Peyer's patch (tissue), 4 donors: ENCODE data around the gene PRSS53. TPM values are rescaled to one million over a fixed set of nuclear protein-coding genes. Genes with fewer than 3 reads are reported as not detected.

Source experiments
- DNase-seq, 3 donors: peaks; one replicate each; pipeline ENCODE4 v3.0.0-alpha.2; 2017 to 2019
- H3K27ac ChIP-seq, 4 donors: fragments of 200-600 bp; sonication (generic); one replicate each; pipeline ENCODE4 v1.5.1; 2016 to 2019
- H3K27me3 ChIP-seq, 2 donors: fragments of 200-600 bp; sonication (generic); one replicate each; pipeline ENCODE4 v1.5.1; 2019
- H3K36me3 ChIP-seq, 3 donors: fragments of 200-600 bp; sonication (generic); one replicate each; pipeline ENCODE4 v1.5.1; 2016 to 2019
- H3K4me1 ChIP-seq, 4 donors: fragments of 200-600 bp; sonication (generic); one replicate each; pipeline ENCODE4 v1.5.1; 2016 to 2019
- H3K4me3 ChIP-seq, 4 donors: fragments of 200-600 bp; sonication (generic); 1 replicate in 3 of 4; 2 replicates in 1 of 4; pipeline ENCODE4 v1.5.1; 2016 to 2019; ENCODE audit warnings: mild to moderate bottlenecking in 1 of 4
- H3K9me3 ChIP-seq, 4 donors: fragments of 200-600 bp; sonication (generic); one replicate each; pipeline ENCODE4 v1.5.1; 2016 to 2019; ENCODE audit warnings: mild to moderate bottlenecking in 1 of 4
- CTCF ChIP-seq, 6 experiments: fragments of 450-650 bp in 4 of 6; fragments of 200-600 bp in 2 of 6; sonication (generic) in 1 of 6; IDR thresholded peaks; one replicate each; pipeline ENCODE4 v1.5.1; 2017 to 2019; ENCODE audit warnings: antibody characterized with exemption in 6 of 6, mild to moderate bottlenecking in 3 of 6, moderate library complexity in 1 of 6
- POLR2A ChIP-seq, 2 donors: fragments of 450-650 bp; IDR thresholded peaks; one replicate each; pipeline ENCODE4 v1.5.1; 2017; ENCODE audit warnings: antibody characterized with exemption in 2 of 2, mild to moderate bottlenecking in 2 of 2, moderate library complexity in 2 of 2
- total RNA-seq, 4 donors: library from RNA; depleted of rRNA; stranded (reverse); fragments of >200 nt; gene quantifications; one replicate each; pipeline ENCODE4 v1.1.0, GENCODE V29; 2016

The PRSS53 gene
- total RNA-seq, 4 donors from 2014 or later, result 6.8 to 18.4 (median 12.0) TPM

- no peak for TF ChIP-seq CTCF (IDR thresholded peaks at IDR 0.05)
- TF ChIP-seq POLR2A (IDR thresholded peaks at IDR 0.05), result no peak
- H3K27ac ChIP-seq, result no peak overlapping the region
- H3K9me3 ChIP-seq, result no peaks in the 10 kb centered on the region
- no peak overlapping the region for H3K4me3 ChIP-seq
- peaks cover 0 to 57% (median 0%) of the 10 kb centered on the region in 3 donors for H3K36me3 ChIP-seq
- H3K4me1 ChIP-seq, result peaks cover 0 to 7% (median 0%) of the 10 kb centered on the region in 4 donors
- no peak for DNase-seq
- H3K27me3 ChIP-seq, result no peaks in the 10 kb centered on the region
These were observed 1.3 kb downstream of the PRSS53 start for GRCh38 chr16:31087481-31087880.

GRCh38 chr16:31086629-31086906 lies 2.2 kb downstream of the PRSS53 start:
- Histone ChIP-seq H3K4me1 (peaks cover 0 to 15% (median 0%) of the 10 kb centered on the region in 4 donors), H3K36me3 (peaks cover 0 to 59% (median 0%) of the 10 kb centered on the region in 3 donors), H3K27me3 (no peaks in the 10 kb centered on the region), H3K4me3 (no peak overlapping the region), H3K27ac (no peak overlapping the region), H3K9me3 (no peaks in the 10 kb centered on the region)
- TF ChIP-seq CTCF (IDR thresholded peaks at IDR 0.05), result no peak
- no peak for DNase-seq

GRCh38 chr16:31085873-31086628 lies 2.7 kb downstream of the PRSS53 start:
- H3K4me3 ChIP-seq, result no peak overlapping the region
- H3K4me1 ChIP-seq, result peaks cover 0 to 19% (median 0%) of the 10 kb centered on the region in 4 donors
- H3K36me3 ChIP-seq, result peaks cover 0 to 59% (median 0%) of the 10 kb centered on the region in 3 donors
- no peaks in the 10 kb centered on the region for H3K9me3 ChIP-seq
- peak in 1 of 3 donors; percentile 44 for DNase-seq
- TF ChIP-seq CTCF (IDR thresholded peaks at IDR 0.05), result no peak
- no peak for TF ChIP-seq POLR2A (IDR thresholded peaks at IDR 0.05)
- H3K27ac ChIP-seq, result no peak overlapping the region
- H3K27me3 ChIP-seq, result no peaks in the 10 kb centered on the region

GRCh38 chr16:31085411-31085810 lies 3.3 kb downstream of the PRSS53 start:
- no peaks in the 10 kb centered on the region for H3K27me3 ChIP-seq
- TF ChIP-seq POLR2A (IDR thresholded peaks at IDR 0.05) (no peak), CTCF (IDR thresholded peaks at IDR 0.05) (no peak)
- no peaks in the 10 kb centered on the region for H3K9me3 ChIP-seq
- H3K4me3 ChIP-seq, result no peak overlapping the region
- H3K36me3 ChIP-seq, result peaks cover 0 to 58% (median 0%) of the 10 kb centered on the region in 3 donors
- H3K27ac ChIP-seq, result no peak overlapping the region
- DNase-seq, result no peak
- peaks cover 0 to 19% (median 0%) of the 10 kb centered on the region in 4 donors for H3K4me1 ChIP-seq

GRCh38 chr16:31084584-31085302 lies 4.0 kb downstream of the PRSS53 start:
- H3K4me1 ChIP-seq, result peaks cover 0 to 19% (median 0%) of the 10 kb centered on the region in 4 donors
- no peaks in the 10 kb centered on the region for H3K27me3 ChIP-seq
- no peak overlapping the region for H3K27ac ChIP-seq
- no peak overlapping the region for H3K4me3 ChIP-seq
- DNase-seq, result peak in 1 of 3 donors; percentile 45
- H3K9me3 ChIP-seq, result no peaks in the 10 kb centered on the region
- TF ChIP-seq POLR2A (IDR thresholded peaks at IDR 0.05) (no peak), CTCF (IDR thresholded peaks at IDR 0.05) (no peak)
- H3K36me3 ChIP-seq, result peaks cover 0 to 59% (median 0%) of the 10 kb centered on the region in 3 donors
